Mucosa of rectum (tissue), 2 donors: Measurements from ENCODE around the gene HTT-AS.

ENCODE experiments used
- H3K27ac ChIP-seq, 2 donors: one replicate each; pipeline ENCODE4 v1.7.0; 2013; ENCODE audit warnings: inconsistent platforms in 2 of 2, low read depth in 2 of 2, low read length in 2 of 2
- H3K27me3 ChIP-seq, 2 donors: one replicate each; pipeline ENCODE4 v1.7.0; 2013; ENCODE audit warnings: low read length in 2 of 2; ENCODE audit not compliant: control insufficient read depth in 2 of 2, insufficient read depth in 2 of 2
- H3K36me3 ChIP-seq, 2 donors: one replicate each; pipeline ENCODE4 v1.7.0; 2013; ENCODE audit warnings: low read length in 2 of 2; ENCODE audit not compliant: control insufficient read depth in 2 of 2, insufficient read depth in 2 of 2
- H3K4me1 ChIP-seq, 2 donors: one replicate each; pipeline ENCODE4 v1.7.0; 2013; ENCODE audit warnings: low read length in 2 of 2, mild to moderate bottlenecking in 1 of 2; ENCODE audit not compliant: control insufficient read depth in 2 of 2, insufficient read depth in 2 of 2
- H3K4me3 ChIP-seq, 2 donors: one replicate each; pipeline ENCODE4 v1.7.0; 2013; ENCODE audit warnings: low read length in 2 of 2
- H3K9ac ChIP-seq, 2 donors: one replicate each; pipeline ENCODE4 v1.7.0; 2013; ENCODE audit warnings: low read length in 2 of 2, low read depth in 1 of 2, mild to moderate bottlenecking in 1 of 2
- H3K9me3 ChIP-seq, 2 donors: one replicate each; pipeline ENCODE4 v1.7.0; 2013; ENCODE audit warnings: low read length in 2 of 2; ENCODE audit not compliant: control insufficient read depth in 2 of 2
- donor health status: healthy.
- donor health status: Normal muscosa, but diverticular disease.

The HTT-AS gene

GRCh38 chr4:3074078-3074845, at the start of gene HTT-AS, which contains the start of gene HTT:
Gene HTT-AS (minus strand): TSS chr4:3074538.
Gene HTT (plus strand): TSS chr4:3074681. CDS start chr4:3074826, 145 bp downstream.
- H3K4me1 ChIP-seq: peaks cover 12 to 17% of the 10 kb centered on the region in 2 donors
- no peaks in the 10 kb centered on the region for H3K9me3 ChIP-seq
- H3K4me3 ChIP-seq: peak within 1 kb of the TSS; percentile 82 to 97
- H3K36me3 ChIP-seq: no peaks in the 10 kb centered on the region
- peak within 1 kb of the TSS; percentile 96 for H3K27ac ChIP-seq
- peak within 1 kb of the TSS; percentile 78 to 88 for H3K9ac ChIP-seq
- H3K27me3 ChIP-seq: no peaks in the 10 kb centered on the region

DNA sequence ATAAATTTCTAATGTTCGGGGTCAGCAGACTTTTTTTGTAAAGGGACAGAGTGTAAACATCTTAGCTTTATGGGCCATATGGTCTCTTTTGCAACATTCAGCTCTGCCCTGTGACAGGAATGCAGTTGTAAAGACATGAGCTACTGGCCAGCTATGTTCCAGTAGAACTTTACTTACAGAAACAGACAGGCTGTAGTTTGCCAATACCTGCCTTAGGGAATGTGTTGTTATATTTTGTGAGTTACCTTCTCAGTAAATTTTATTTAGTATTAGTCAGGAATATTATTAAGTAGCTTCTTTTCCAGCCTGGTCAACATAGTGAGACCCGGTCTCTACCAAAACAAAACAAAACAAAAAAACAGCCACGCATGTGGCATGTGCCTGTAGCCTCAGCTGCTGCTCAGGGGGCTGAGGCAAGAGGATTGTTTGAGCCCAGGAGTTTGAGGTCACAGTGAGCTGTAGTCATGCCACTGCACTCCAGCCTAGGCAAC, 48.9 kb upstream of the HTT-AS start:
- H3K4me3 ChIP-seq: no peak overlapping the region
- no peak overlapping the region for H3K9ac ChIP-seq
- H3K27me3 ChIP-seq: no peaks in the 10 kb centered on the region
- peaks cover 36 to 44% of the 10 kb centered on the region in 2 donors for H3K36me3 ChIP-seq
- H3K27ac ChIP-seq: peak overlapping the region in 1 of 2 donors; percentile 9
- peaks cover 2 to 3% of the 10 kb centered on the region in 2 donors for H3K4me1 ChIP-seq
- no peaks in the 10 kb centered on the region for H3K9me3 ChIP-seq

GRCh38 chr4:3122081-3122563, 47.8 kb upstream of the HTT-AS start:
- Histone ChIP-seq H3K27me3 (no peaks in the 10 kb centered on the region), H3K4me1 (peaks cover 2 to 3% of the 10 kb centered on the region in 2 donors), H3K9ac (no peak overlapping the region), H3K9me3 (no peaks in the 10 kb centered on the region), H3K27ac (peak overlapping the region; percentile 36 to 52), H3K4me3 (no peak overlapping the region), H3K36me3 (peaks cover 37 to 50% of the 10 kb centered on the region in 2 donors)

DNA sequence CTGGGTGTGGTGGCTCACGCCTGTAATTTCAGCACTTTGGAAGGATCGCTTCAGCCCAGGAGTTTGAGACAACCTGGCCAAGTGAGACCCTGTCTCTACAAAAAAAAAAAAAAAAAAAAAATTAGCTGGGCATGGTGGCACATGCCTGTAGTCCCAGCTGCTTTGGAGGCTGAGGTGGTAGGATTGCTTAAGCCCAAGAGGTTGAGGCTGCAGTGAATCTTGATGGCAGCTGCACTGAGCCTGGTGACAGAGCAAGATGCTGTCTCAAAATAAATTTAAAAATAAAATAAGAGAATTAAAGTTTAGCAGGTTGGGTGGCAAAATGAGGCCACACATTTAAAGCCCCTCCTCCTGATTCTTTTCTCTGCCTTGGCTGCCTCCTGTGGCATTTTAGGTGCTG, 47.3 kb upstream of the HTT-AS start:
- Histone ChIP-seq H3K27ac (peak overlapping the region in 1 of 2 donors; percentile 52), H3K4me3 (no peak overlapping the region), H3K4me1 (peaks cover 2 to 3% of the 10 kb centered on the region in 2 donors), H3K9ac (no peak overlapping the region), H3K27me3 (no peaks in the 10 kb centered on the region), H3K9me3 (no peaks in the 10 kb centered on the region), H3K36me3 (peaks cover 37 to 50% of the 10 kb centered on the region in 2 donors)

DNA sequence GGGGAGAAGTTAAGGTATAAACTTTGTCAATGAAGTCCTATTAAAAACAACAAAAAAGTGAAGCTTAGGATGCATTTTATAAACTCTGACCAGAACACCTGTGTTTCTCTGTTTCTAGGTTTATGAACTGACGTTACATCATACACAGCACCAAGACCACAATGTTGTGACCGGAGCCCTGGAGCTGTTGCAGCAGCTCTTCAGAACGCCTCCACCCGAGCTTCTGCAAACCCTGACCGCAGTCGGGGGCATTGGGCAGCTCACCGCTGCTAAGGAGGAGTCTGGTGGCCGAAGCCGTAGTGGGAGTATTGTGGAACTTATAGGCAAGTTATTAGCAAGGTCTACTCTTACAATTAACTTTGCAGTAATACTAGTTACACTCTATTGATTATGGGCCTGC, 46.8 kb upstream of the HTT-AS start:
- H3K9me3 ChIP-seq: no peaks in the 10 kb centered on the region
- peaks cover 2 to 3% of the 10 kb centered on the region in 2 donors for H3K4me1 ChIP-seq
- no peaks in the 10 kb centered on the region for H3K27me3 ChIP-seq
- no peak overlapping the region for H3K4me3 ChIP-seq
- H3K9ac ChIP-seq: no peak overlapping the region
- H3K36me3 ChIP-seq: peaks cover 41 to 54% of the 10 kb centered on the region in 2 donors
- H3K27ac ChIP-seq: no peak overlapping the region

DNA sequence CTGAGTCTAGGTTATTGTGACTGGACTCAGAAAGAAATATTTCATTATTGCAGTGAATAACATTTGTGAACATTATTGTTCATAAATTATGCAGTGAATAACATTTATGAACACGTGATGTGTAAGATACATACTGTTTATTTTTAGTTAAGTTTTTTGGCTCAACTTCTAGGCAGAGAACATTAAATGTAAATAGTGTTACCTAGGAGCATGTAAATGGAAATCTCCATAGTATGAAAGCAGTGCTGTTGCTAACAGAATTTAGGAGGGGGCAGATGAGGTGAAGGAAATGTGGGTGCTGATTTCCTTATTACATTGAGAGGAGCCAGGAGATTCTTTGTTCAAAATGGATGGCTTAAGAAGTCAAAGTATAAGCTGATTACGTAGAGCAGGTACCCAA, 45.1 kb upstream of the HTT-AS start:
- no peak overlapping the region for H3K4me3 ChIP-seq
- peaks cover 53 to 66% of the 10 kb centered on the region in 2 donors for H3K36me3 ChIP-seq
- H3K9ac ChIP-seq: no peak overlapping the region
- no peaks in the 10 kb centered on the region for H3K27me3 ChIP-seq
- H3K4me1 ChIP-seq: peaks cover 2 to 3% of the 10 kb centered on the region in 2 donors
- H3K27ac ChIP-seq: no peak overlapping the region
- no peaks in the 10 kb centered on the region for H3K9me3 ChIP-seq

- Histone ChIP-seq H3K36me3 (peaks cover 53 to 71% of the 10 kb centered on the region in 2 donors), H3K27me3 (no peaks in the 10 kb centered on the region), H3K27ac (no peak overlapping the region), H3K4me1 (peaks cover 2 to 3% of the 10 kb centered on the region in 2 donors), H3K9me3 (no peaks in the 10 kb centered on the region), H3K4me3 (no peak overlapping the region), H3K9ac (no peak overlapping the region)
Measured at GRCh38 chr4:3118312-3118711, 44.0 kb upstream of the HTT-AS start.

DNA sequence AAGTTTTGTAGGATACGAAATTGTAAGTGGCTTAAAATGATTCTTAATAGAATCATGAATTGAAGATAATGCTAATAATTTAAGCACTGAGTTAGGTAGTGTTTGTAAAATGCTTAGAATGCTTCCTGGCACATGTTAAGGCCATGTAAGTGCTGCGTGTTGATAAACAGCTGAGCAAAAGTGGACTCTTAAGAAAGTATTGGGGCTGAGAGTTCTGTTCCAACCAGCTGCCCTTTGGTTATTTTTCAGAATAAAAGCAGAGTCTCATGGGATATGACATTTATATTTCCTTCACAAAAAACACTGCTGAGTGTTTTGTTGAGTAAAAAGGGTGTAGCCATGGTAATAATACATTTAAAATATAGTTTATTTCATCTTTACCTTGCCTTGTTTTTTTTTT, 42.6 kb upstream of the HTT-AS start:
- H3K4me1 ChIP-seq: peaks cover under 1 to 1% of the 10 kb centered on the region in 2 donors
- no peaks in the 10 kb centered on the region for H3K27me3 ChIP-seq
- H3K9ac ChIP-seq: no peak overlapping the region
- no peak overlapping the region for H3K4me3 ChIP-seq
- no peaks in the 10 kb centered on the region for H3K9me3 ChIP-seq
- H3K27ac ChIP-seq: no peak overlapping the region
- peaks cover 57 to 79% of the 10 kb centered on the region in 2 donors for H3K36me3 ChIP-seq

GRCh38 chr4:3115637-3116270, 41.4 kb upstream of the HTT-AS start:
- no peaks in the 10 kb centered on the region for H3K27me3 ChIP-seq
- peaks cover 48 to 75% of the 10 kb centered on the region in 2 donors for H3K36me3 ChIP-seq
- no peaks in the 10 kb centered on the region for H3K4me1 ChIP-seq
- H3K9me3 ChIP-seq: no peaks in the 10 kb centered on the region
- no peak overlapping the region for H3K27ac ChIP-seq
- H3K4me3 ChIP-seq: no peak overlapping the region
- no peak overlapping the region for H3K9ac ChIP-seq

GRCh38 chr4:3114377-3114776, 40.0 kb upstream of the HTT-AS start:
- Histone ChIP-seq H3K27me3 (no peaks in the 10 kb centered on the region), H3K4me3 (no peak overlapping the region), H3K4me1 (no peaks in the 10 kb centered on the region), H3K36me3 (peaks cover 48 to 71% of the 10 kb centered on the region in 2 donors), H3K9me3 (no peaks in the 10 kb centered on the region), H3K27ac (no peak overlapping the region), H3K9ac (no peak overlapping the region)
